HG03103 (cell line): ENCODE data around the gene SIX6.

Experiments used
- ATAC-seq: cut with Tn5 transposase; IDR thresholded peaks from one replicate; pipeline ENCODE4 v1.9.1; 2021; ENCODE audit warnings: low read depth; ENCODE audit not compliant: unreplicated experiment

Gene SIX6

DNA sequence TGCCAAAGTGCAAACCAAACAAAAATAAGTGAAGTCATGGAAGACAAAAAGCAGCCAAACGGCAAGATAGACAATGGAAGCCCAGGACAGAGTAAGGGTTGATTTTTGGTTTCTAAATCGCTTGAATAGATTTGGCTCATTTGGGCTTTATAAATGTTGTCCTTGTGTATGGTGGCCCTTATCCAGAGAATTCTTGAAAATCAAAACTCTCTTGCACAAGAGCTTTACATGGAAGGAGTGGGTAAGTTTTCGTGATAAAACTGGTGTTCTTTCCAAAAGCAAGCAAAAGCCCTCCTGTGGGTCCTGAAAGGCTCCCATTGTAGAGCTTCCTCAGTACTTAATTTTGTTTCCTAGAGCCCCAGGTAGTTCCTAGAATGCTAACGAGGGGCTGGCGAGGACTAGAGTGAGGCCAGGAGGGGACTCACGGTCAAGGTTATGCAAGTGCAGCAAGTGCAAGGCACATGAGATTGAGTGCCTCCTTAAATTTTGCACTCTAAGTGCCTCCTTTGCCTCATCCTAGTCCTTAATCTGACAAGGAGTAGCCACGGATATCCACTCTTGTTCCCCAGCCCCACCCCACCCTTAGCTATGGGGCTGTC is 4.1 kb downstream of the SIX6 start:
- ATAC-seq: no peak

- ATAC-seq: no peak
These were observed 5.4 kb downstream of the SIX6 start for GRCh38 chr14:60514378-60514740.

- ATAC-seq: no peak
These were observed 6.0 kb downstream of the SIX6 start for GRCh38 chr14:60514741-60515491.

GRCh38 chr14:60515511-60516289 is 6.8 kb downstream of the SIX6 start:
- no peak for ATAC-seq

DNA sequence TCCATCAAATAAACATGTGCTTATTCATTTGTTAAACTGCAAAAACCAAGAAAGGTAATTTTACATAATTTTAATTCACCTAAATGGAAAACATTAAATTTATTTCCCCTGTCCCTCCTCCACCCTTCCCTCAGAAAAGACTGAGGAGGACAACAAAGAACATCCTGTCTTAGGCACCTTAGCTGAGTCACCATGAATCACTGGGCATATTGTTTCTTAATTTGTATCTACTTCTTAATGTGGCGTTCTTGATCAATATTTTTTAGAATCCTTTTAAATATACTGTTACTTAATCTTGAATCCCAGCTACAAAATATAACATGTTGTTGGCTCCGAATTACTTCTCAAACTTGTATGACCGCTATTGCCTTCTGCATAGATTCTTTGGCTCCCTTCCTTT is 23.5 kb downstream of the SIX6 start:
- ATAC-seq: no peak

GRCh38 chr14:60537663-60538062 is 28.7 kb downstream of the SIX6 start:
- ATAC-seq: no peak

DNA sequence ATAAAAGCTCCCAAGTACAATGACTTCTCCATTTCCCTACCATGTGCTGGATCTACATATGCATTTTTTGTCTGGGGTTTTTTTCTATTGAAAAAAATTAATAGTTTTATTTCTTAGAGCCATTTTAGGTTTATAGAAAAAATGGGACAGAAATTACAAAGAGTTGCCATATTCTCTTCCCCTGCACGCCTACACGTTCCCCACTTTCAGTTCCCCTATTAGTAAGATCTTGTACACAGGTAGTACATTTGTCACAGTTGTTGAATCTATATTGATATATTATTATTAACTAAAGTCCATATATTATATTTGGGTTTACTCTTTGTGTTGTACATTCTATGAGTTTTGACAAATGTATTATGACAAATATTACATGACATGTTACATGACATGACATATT is 35.7 kb downstream of the SIX6 start:
- ATAC-seq: no peak

DNA sequence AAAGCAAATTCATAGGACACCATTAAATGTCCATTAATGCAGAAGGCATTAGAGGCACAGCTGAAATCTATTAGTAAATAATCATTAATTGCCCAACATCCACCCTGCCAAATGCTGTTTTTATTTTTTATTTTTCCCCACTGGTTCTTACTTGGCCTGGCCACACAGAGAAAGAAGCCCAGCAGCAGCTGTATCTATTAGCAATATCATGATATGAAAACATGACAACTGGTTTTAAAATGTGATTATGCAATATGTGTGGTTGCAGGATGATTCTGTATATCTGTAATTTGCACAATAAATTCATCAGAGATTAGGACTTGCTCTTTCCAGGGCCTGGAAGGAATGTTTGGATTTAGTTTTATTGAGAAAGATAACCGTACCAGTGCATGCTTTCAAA is 44.9 kb downstream of the SIX6 start:
- ATAC-seq: no peak

DNA sequence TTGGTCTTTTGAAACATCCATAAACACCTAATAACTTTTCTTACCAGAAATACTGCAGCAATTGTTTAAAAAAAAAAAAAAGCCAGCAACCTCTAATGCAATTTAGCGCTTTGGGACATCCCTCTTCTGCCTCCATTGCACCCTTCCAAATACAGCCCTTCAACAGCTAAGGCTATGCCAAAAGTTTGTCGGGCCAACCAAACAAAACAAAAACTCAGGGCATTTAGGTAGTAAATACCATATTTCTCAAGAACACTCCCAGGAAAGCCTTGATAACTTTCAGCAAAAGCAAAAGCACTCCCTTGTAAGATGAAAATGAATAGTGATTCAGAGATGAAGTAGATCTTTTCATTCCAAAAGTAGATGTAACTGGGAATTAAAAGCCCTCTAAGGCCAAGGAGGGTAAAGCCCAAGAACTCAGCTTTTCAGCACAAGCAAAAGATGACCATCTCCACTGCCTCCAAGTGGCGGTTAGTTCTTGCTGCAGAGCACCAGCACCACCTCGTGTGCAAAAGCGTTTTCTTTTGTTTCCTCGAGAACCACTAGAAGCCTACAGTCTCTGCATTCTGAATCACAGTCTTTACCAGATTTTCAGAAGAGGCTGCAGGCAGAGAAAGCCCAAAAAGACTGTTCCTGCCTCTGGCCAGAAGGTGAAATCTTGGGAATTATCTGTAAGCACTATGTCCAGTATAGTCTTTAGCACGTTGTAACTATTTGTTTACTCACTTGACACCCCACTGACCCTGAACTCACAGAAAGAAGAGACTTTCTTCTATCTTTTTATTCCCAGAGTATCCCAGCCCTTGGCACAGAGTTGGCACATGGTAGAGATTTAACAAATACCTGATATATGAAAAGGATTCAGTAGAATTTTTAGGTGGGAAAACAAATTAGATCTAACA is 53.1 kb downstream of the SIX6 start:
- no peak for ATAC-seq
